Psoas muscle (tissue), 8 donors: ENCODE data around the gene EGFL8. TPM values are rescaled to one million over a fixed set of nuclear protein-coding genes. Genes with fewer than 3 reads are reported as not detected.

Source experiments
- ATAC-seq, 4 donors: fragments of 200-7000 bp; cut with Tn5 transposase; one replicate each; pipeline ENCODE4 v1.9.1; 2020; ENCODE audit warnings: moderate library complexity in 3 of 4, mild to moderate bottlenecking in 2 of 4
- DNase-seq, 2 donors: peaks; one replicate each; pipeline ENCODE4 v3.0.0-alpha.2; 2020
- H3K27ac ChIP-seq: fragments of 200-600 bp; one replicate; pipeline ENCODE4 v1.8.0; 2022
- H3K27me3 ChIP-seq, 3 donors: fragments of 200-600 bp in 1 of 3; one replicate each; pipeline versions ENCODE4 v1.6.1 to v1.8.0; 2013 to 2022; ENCODE audit warnings: low read length in 2 of 3, mild to moderate bottlenecking in 2 of 3, moderate library complexity in 1 of 3; ENCODE audit not compliant: insufficient read depth in 3 of 3
- H3K36me3 ChIP-seq, 2 donors: fragments of 200-600 bp in 1 of 2; one replicate each; pipeline versions ENCODE4 v1.6.1 to v1.8.0; 2013 to 2022; ENCODE audit warnings: low read depth in 1 of 2, mild to moderate bottlenecking in 1 of 2, moderate library complexity in 1 of 2; ENCODE audit not compliant: insufficient read depth in 1 of 2
- H3K4me1 ChIP-seq: fragments of 200-600 bp; one replicate; pipeline ENCODE4 v1.8.0; 2022
- H3K4me3 ChIP-seq: fragments of 200-600 bp; one replicate; pipeline ENCODE4 v1.8.0; 2022; ENCODE audit warnings: mild to moderate bottlenecking
- H3K9me3 ChIP-seq: fragments of 200-600 bp; one replicate; pipeline ENCODE4 v1.8.0; 2022
- CTCF ChIP-seq: fragments of 200-600 bp; IDR thresholded peaks from one replicate; pipeline ENCODE4 v1.8.0; 2022; ENCODE audit warnings: antibody characterized with exemption
- WGBS, 3 donors: extraction: QIAGEN DNeasy Blood & Tissue Kit; methylation state at CpG; one replicate each; pipeline versions ENCODE4 v1.1.6 to v1.1.7; 2013; 5-methylcytosine and 5-hydroxymethylcytosine counted together
- intact Hi-C, 2 donors: fragments of 100-400 bp; cut with DNase I; formaldehyde crosslinking; loops; one replicate each; pipeline versions ENCODE4 v1.11.0 to v1.14.2; 2022
- polyA plus RNA-seq, 3 donors: library from polyadenylated mRNA; stranded (reverse); fragments of 200-250 nt; gene quantifications; one replicate each; pipeline ENCODE4 v1.2.3, GENCODE V29; 2013
- total RNA-seq, 4 donors: library from RNA; stranded (reverse); fragmentation: NEBNext Ultra II Directional in 2 of 4; extraction: Animal tissue kit (Norgen Biotek cat#: 25700) in 2 of 4; gene quantifications; one replicate each; pipeline versions ENCODE4 v1.2.1 to v1.2.4, GENCODE V29; 2021 to 2023
- donor health status: healthy with polysubstance abuse.
- donor health status: DM: no; HTN: no; CAD: no; lungs with moderate emphysema.
- donor health status: Bipolar disorder and iron deficiency.
- donor health status: healthy.
- donor health status: DM: yes; HTN: yes; CAD: no.
- donor health status: DM: no; HTN: no; CAD: no.
- donor health status: DM: no; HTN: no; CAD: no.
- donor health status: DM: yes; HTN: yes; CAD: no.

The EGFL8 gene
- total and polyA plus RNA-seq, 7 donors = 2.0 to 7.0 (median 3.6) TPM

- H3K36me3 ChIP-seq = peaks cover 0 to 54% of the 10 kb centered on the region in 2 donors
- no peaks in the 10 kb centered on the region for H3K9me3 ChIP-seq
- 66 to 87% (median 70%) methylated on average over 11 of the region's 11 CpGs for WGBS, 3 donors
- H3K27me3 ChIP-seq = no peaks in the 10 kb centered on the region
- ATAC-seq = peak in 2 of 4 donors; percentile 25 to 48
- no peak overlapping the region for H3K27ac ChIP-seq
- no peak for DNase-seq
- no peaks in the 10 kb centered on the region for H3K4me1 ChIP-seq
- intact Hi-C loops = no loop called here
- H3K4me3 ChIP-seq = no peak overlapping the region
- TF ChIP-seq CTCF = no peak
Observed at GRCh38 chr6:32168807-32169591, 4.6 kb downstream of the EGFL8 start.

GRCh38 chr6:32170294-32170693 is 5.9 kb downstream of the EGFL8 start:
- no peak overlapping the region for H3K27ac ChIP-seq
- 88 to 93% (median 89%) methylated on average over 11 of the region's 11 CpGs for WGBS, 3 donors
- H3K36me3 ChIP-seq = peaks cover 0 to 54% of the 10 kb centered on the region in 2 donors
- no peak for ATAC-seq
- intact Hi-C loops = no loop called here
- no peaks in the 10 kb centered on the region for H3K27me3 ChIP-seq
- no peak for DNase-seq
- peaks cover 10% of the 10 kb centered on the region for H3K4me1 ChIP-seq
- no peak for TF ChIP-seq CTCF
- H3K4me3 ChIP-seq = no peak overlapping the region
- no peaks in the 10 kb centered on the region for H3K9me3 ChIP-seq

GRCh38 chr6:32171234-32171633 is 6.8 kb downstream of the EGFL8 start:
- H3K4me3 ChIP-seq = no peak overlapping the region
- H3K4me1 ChIP-seq = peaks cover 10% of the 10 kb centered on the region
- H3K9me3 ChIP-seq = no peaks in the 10 kb centered on the region
- no peak for TF ChIP-seq CTCF
- H3K36me3 ChIP-seq = peaks cover 0 to 48% of the 10 kb centered on the region in 2 donors
- H3K27ac ChIP-seq = no peak overlapping the region
- DNase-seq (no peak), ATAC-seq (no peak)
- no peaks in the 10 kb centered on the region for H3K27me3 ChIP-seq
- intact Hi-C loops = no loop called here
- WGBS, 3 donors = 90 to 97% (median 92%) methylated on average over 6 of the region's 6 CpGs

- Histone ChIP-seq H3K4me3 (no peak overlapping the region), H3K36me3 (peaks cover 0 to 29% of the 10 kb centered on the region in 2 donors), H3K27me3 (no peaks in the 10 kb centered on the region), H3K4me1 (peaks cover 20% of the 10 kb centered on the region), H3K27ac (no peak overlapping the region), H3K9me3 (no peaks in the 10 kb centered on the region)
- DNase-seq (no peak), ATAC-seq (no peak)
- 77 to 81% (median 79%) methylated on average over 4 of the region's 4 CpGs for WGBS, 3 donors
- intact Hi-C loops = no loop called here
- no peak for TF ChIP-seq CTCF
Observed at GRCh38 chr6:32173051-32173727, 8.8 kb downstream of the EGFL8 start.
